DMS114 treated with DMSO at 0.1 percent for 48 hours (cell line): Measurements from ENCODE around the gene SMARCA1.

Source experiments
- DNase-seq: peaks from one replicate; lab custom pipeline; 2025; ENCODE audit not compliant: unreplicated experiment; lab: John Stamatoyannopoulos, UW

Gene SMARCA1

GRCh38 chrX:129461801-129462456, 61.4 kb downstream of the SMARCA1 start:
- no peak for DNase-seq

GRCh38 chrX:129452523-129452922, 70.8 kb downstream of the SMARCA1 start:
- no peak for DNase-seq

GRCh38 chrX:129450123-129450522, 73.2 kb downstream of the SMARCA1 start:
- DNase-seq: no peak

- DNase-seq: no peak
Measured at GRCh38 chrX:129449148-129449547, 74.1 kb downstream of the SMARCA1 start.

GRCh38 chrX:129445436-129445835, 77.9 kb downstream of the SMARCA1 start:
- DNase-seq: no peak

GRCh38 chrX:129433945-129434344, 89.3 kb downstream of the SMARCA1 start:
- no peak for DNase-seq

- DNase-seq: no peak
Measured at GRCh38 chrX:129433461-129433860, 89.8 kb downstream of the SMARCA1 start.

GRCh38 chrX:129427267-129427666, 96.0 kb downstream of the SMARCA1 start:
- DNase-seq: no peak

- no peak for DNase-seq
Measured at GRCh38 chrX:129423191-129423590, 100.1 kb downstream of the SMARCA1 start.

GRCh38 chrX:129404670-129405008, 118.7 kb downstream of the SMARCA1 start:
- no peak for DNase-seq

GRCh38 chrX:129403974-129404669, 119.2 kb downstream of the SMARCA1 start:
- DNase-seq: no peak
